ENCODE data around the gene GNG13. TPM values are rescaled to one million over a fixed set of nuclear protein-coding genes. Genes with fewer than 3 reads are reported as not detected.

Gene GNG13
- total and polyA plus RNA-seq, 7 donors = not detected

- TF ChIP-seq CTCF (IDR thresholded peaks at IDR 0.05) = no peak
- DNase-seq (no peak), ATAC-seq (no peak)
- Histone ChIP-seq H3K4me1 (no peaks in the 10 kb centered on the region), H3K4me3 (peak overlapping the region; percentile 81), H3K27me3 (ENCODE audit: insufficient read depth in 3 of 3, low read length in 2 of 3) (peaks cover 0 to 55% (median 30%) of the 10 kb centered on the region in 3 donors), H3K36me3 (ENCODE audit: insufficient read depth in 1 of 2, low read depth in 1 of 2) (no peaks in the 10 kb centered on the region), H3K9me3 (no peaks in the 10 kb centered on the region), H3K27ac (no peak overlapping the region)
- intact Hi-C loops (cut with DNase I) = no loop called here
- WGBS, 3 donors = 23 to 30% (median 29%) methylated on average over 19 of the region's 19 CpGs
These were observed 7.5 kb upstream of the GNG13 start for GRCh38 chr16:808085-808386.

DNA sequence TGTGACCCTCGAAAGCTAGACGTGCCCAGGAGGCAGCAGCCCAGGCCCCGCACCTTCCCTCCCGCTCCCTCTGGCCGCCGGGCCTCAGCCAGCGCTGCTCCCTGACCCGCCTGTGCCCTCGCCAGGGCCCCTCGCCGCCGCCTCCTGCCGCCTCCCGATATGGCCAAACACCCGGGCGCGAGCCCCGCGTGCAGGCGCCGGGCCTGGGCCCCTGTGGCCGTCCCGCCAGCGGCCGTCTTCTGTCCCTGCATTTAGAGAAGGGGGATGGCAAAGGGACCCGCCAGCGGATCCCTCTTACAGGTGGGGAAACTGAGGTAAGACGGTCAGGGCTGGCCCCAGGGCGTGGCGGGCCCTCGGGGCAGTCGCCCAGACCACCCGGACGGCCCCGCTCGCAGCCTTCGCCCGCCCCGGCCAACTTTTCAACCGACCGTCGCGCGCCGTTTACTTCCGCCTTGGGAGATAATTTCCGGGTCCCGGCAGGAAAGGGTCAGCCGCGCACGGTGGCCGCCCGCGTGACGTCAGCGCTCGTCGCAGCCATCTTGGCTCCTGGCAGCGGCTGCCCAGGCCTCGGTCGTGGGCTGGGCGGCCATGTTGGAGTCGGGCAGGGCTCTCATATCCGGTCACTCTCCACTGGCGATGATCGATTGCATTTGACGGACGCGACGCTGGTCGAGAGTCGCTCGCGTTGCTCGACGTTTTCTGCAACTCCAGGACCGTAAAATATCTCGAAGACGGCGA lies 7.0 kb upstream of the GNG13 start:
- DNase-seq (peak; percentile 93 to 96), ATAC-seq (peak; percentile 97 to 99 (median 98))
- intact Hi-C loops (cut with DNase I) = no loop called here
- Histone ChIP-seq H3K4me3 (peak overlapping the region; percentile 81), H3K27me3 (ENCODE audit: insufficient read depth in 3 of 3, low read length in 2 of 3) (peaks cover 0 to 55% (median 32%) of the 10 kb centered on the region in 3 donors), H3K27ac (peak overlapping the region; percentile 82), H3K4me1 (no peaks in the 10 kb centered on the region), H3K9me3 (no peaks in the 10 kb centered on the region), H3K36me3 (ENCODE audit: insufficient read depth in 1 of 2, low read depth in 1 of 2) (no peaks in the 10 kb centered on the region)
- WGBS, 3 donors = 4 to 13% (median 10%) methylated on average over 78 to 80 of the region's 80 CpGs
- TF ChIP-seq CTCF (IDR thresholded peaks at IDR 0.05) = no peak

DNA sequence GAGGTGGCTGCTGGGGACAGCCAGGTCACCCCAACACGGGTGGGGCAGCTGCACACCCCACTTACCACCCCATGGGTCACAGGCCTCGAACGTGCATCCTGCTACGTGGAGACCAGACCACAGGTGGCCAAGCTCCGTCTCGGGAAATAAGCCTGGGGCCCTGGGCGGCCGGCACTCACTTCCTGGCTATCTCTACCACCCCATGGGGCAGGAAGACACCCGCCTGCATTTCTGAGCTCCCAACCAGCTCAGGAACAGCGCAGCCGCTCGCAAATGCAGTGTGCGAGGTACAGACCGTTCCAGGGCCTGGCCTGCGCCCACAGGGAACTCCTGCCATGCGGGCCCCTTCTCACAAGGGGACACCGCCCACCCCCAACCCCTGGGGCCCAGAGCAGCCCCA lies 4.9 kb upstream of the GNG13 start:
- 67 to 71% (median 70%) methylated on average over 14 to 17 of the region's 17 CpGs for WGBS, 3 donors
- Histone ChIP-seq H3K27me3 (ENCODE audit: insufficient read depth in 3 of 3, low read length in 2 of 3) (peaks cover 0 to 56% (median 41%) of the 10 kb centered on the region in 3 donors), H3K36me3 (ENCODE audit: insufficient read depth in 1 of 2, low read depth in 1 of 2) (no peaks in the 10 kb centered on the region), H3K4me1 (no peaks in the 10 kb centered on the region), H3K4me3 (no peak overlapping the region), H3K9me3 (no peaks in the 10 kb centered on the region), H3K27ac (no peak overlapping the region)
- intact Hi-C loops (cut with DNase I) = no loop called here
- ATAC-seq = no peak
- no peak for DNase-seq
- TF ChIP-seq CTCF (IDR thresholded peaks at IDR 0.05) = no peak

DNA sequence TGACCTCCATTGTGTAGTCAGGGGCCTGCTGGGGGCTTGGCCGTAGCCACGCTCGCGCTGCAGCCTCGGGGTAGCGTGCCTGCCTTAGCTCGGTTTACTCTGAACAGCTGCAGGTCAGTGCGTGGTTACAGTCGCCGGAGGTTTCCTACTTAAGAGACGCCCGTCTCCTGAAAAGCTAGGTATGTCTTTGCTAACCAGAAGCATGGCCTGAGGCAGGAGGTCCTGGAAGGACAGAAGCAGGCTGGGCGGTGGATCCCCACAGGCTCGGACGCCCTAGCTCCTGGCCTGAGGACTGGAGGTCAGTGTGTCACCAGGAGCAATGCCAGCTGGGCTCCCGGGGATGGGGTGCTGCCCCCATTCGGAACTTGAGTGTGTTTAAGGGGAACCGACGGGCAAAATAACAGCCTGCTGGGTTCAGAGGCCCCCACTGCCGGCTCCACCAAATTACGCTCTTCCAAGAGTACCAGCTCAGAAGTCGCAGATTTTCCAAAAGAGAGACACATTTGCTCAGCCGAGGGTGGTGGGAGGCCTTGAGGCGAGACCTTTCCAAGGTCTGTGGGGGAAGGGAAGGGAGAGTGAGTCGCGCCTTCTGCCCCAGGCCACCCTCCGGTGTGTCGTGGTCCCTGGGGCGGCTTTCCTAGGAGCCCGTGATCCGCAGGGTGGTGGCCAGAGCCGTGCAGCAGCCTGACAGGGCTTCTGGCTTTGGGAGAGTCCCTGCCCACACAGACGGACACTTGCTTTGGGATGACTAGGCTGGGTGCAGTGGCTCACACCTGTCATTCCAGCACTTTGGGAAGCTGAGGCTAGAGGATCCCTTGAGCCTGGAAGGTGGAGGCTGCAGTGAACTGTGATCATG lies 3.9 kb upstream of the GNG13 start:
- intact Hi-C loops (cut with DNase I) = no loop called here
- no peak overlapping the region for H3K4me3 ChIP-seq
- whole genome bisulfite sequencing, 3 donors = 35 to 44% (median 40%) methylated on average over 33 of the region's 33 CpGs
- no peaks in the 10 kb centered on the region for H3K36me3 ChIP-seq (ENCODE audit: insufficient read depth in 1 of 2, low read depth in 1 of 2)
- no peaks in the 10 kb centered on the region for H3K4me1 ChIP-seq
- peaks cover 0 to 66% (median 44%) of the 10 kb centered on the region in 3 donors for H3K27me3 ChIP-seq (ENCODE audit: insufficient read depth in 3 of 3, low read length in 2 of 3)
- TF ChIP-seq CTCF (IDR thresholded peaks at IDR 0.05) = no peak
- DNase-seq (no peak), ATAC-seq (no peak)
- no peaks in the 10 kb centered on the region for H3K9me3 ChIP-seq
- H3K27ac ChIP-seq = no peak overlapping the region

Measured in psoas muscle (tissue), 8 donors.